Upper lobe of right lung (tissue), 1 donor: ENCODE results near the gene OASL. TPM values are rescaled to one million over a fixed set of nuclear protein-coding genes. Genes with fewer than 3 reads are reported as not detected.

Source experiments
- ATAC-seq: fragments of 200-7000 bp; cut with Tn5 transposase; one replicate; pipeline ENCODE4 v1.9.1; 2020; ENCODE audit warnings: mild to moderate bottlenecking, moderate library complexity
- DNase-seq: peaks from one replicate; pipeline ENCODE4 v3.0.0-alpha.2; 2020
- H3K27ac ChIP-seq: fragments of 200-600 bp; one replicate; pipeline ENCODE4 v1.8.0; 2022
- H3K27me3 ChIP-seq: fragments of 200-600 bp; one replicate; pipeline ENCODE4 v1.8.0; 2022; ENCODE audit warnings: mild to moderate bottlenecking
- H3K36me3 ChIP-seq: fragments of 200-600 bp; one replicate; pipeline ENCODE4 v1.8.0; 2022
- H3K4me1 ChIP-seq: fragments of 200-600 bp; one replicate; pipeline ENCODE4 v1.8.0; 2022
- H3K4me3 ChIP-seq: fragments of 200-600 bp; one replicate; pipeline ENCODE4 v1.8.0; 2022; ENCODE audit warnings: mild to moderate bottlenecking
- H3K9me3 ChIP-seq: fragments of 200-600 bp; one replicate; pipeline ENCODE4 v1.8.0; 2022
- intact Hi-C: fragments of 100-400 bp; cut with DNase I; formaldehyde crosslinking; loops from one replicate; pipeline ENCODE4 v1.11.0; 2022
- long read RNA-seq: library from polyadenylated mRNA; unstranded; transcript quantifications from one replicate; pipeline ENCODE4 v2.0.0, GENCODE V29; 2021
- total RNA-seq: library from RNA; stranded (reverse); fragmentation: NEBNext Ultra II Directional; extraction: Animal tissue kit (Norgen Biotek cat#: 25700); gene quantifications from one replicate; pipeline ENCODE4 v1.2.1, GENCODE V29; 2021
- TF ChIP-seq, protein P1 (sequence below): fragments of 200-600 bp; IDR thresholded peaks from one replicate; pipeline ENCODE4 v1.8.0; 2022; ENCODE audit warnings: antibody characterized with exemption
- donor health status: DM: no; HTN: yes; CAD: no; lungs with severe emphysema.

OASL gene, protein sequence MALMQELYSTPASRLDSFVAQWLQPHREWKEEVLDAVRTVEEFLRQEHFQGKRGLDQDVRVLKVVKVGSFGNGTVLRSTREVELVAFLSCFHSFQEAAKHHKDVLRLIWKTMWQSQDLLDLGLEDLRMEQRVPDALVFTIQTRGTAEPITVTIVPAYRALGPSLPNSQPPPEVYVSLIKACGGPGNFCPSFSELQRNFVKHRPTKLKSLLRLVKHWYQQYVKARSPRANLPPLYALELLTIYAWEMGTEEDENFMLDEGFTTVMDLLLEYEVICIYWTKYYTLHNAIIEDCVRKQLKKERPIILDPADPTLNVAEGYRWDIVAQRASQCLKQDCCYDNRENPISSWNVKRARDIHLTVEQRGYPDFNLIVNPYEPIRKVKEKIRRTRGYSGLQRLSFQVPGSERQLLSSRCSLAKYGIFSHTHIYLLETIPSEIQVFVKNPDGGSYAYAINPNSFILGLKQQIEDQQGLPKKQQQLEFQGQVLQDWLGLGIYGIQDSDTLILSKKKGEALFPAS
- total RNA-seq: 12.7 TPM
- long read RNA-seq, transcript OASL-201 (6 exons, 3,266 nt): major isoform, 36 of 46 reads
- long read RNA-seq, transcript OASL-202 (5 exons, 1,492 nt): minor isoform, 7 of 46 reads
- long read RNA-seq, partial matches to known transcripts: 1 of 46 reads
- long read RNA-seq, other reads (novel, unspliced or antisense): 2 of 46 reads

- Histone ChIP-seq H3K27ac (peak within 1 kb of the TSS; percentile 71), H3K4me1 (peaks cover 7% of the 10 kb centered on the region), H3K4me3 (peak within 1 kb of the TSS; percentile 60), H3K27me3 (no peaks in the 10 kb centered on the region), H3K9me3 (no peaks in the 10 kb centered on the region), H3K36me3 (no peaks in the 10 kb centered on the region)
- peak; percentile 88 for ATAC-seq
- peak; percentile 76 for DNase-seq
- intact Hi-C loops: no loop called here
- TF ChIP-seq, protein P1, sequence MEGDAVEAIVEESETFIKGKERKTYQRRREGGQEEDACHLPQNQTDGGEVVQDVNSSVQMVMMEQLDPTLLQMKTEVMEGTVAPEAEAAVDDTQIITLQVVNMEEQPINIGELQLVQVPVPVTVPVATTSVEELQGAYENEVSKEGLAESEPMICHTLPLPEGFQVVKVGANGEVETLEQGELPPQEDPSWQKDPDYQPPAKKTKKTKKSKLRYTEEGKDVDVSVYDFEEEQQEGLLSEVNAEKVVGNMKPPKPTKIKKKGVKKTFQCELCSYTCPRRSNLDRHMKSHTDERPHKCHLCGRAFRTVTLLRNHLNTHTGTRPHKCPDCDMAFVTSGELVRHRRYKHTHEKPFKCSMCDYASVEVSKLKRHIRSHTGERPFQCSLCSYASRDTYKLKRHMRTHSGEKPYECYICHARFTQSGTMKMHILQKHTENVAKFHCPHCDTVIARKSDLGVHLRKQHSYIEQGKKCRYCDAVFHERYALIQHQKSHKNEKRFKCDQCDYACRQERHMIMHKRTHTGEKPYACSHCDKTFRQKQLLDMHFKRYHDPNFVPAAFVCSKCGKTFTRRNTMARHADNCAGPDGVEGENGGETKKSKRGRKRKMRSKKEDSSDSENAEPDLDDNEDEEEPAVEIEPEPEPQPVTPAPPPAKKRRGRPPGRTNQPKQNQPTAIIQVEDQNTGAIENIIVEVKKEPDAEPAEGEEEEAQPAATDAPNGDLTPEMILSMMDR: no peak
Observed at GRCh38 chr12:121038861-121039668, at the start of gene OASL. TSS of gene OASL (minus strand) at chr12:121039246. CDS start at chr12:121038971, 275 bp downstream.

DNA sequence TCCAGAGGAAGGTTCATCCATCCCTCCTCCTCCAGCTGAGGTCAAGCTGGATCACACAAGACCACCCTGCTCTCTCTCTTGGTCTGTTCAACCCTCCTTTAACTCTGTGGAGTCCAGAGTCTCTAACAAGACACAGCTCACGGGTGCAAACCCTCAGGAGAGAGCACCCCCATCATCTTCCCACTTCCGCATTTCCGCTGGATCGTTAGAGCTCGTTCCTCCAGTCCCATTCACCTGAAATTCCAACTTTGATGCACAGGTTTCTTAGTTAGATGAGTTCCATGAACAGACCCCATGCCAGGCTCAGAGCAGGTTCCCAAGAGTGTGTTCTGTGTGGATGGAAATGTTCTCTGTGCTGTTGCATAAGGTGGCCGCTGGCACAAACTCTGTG is 49.1 kb upstream of the OASL start:
- H3K9me3 ChIP-seq: no peaks in the 10 kb centered on the region
- no peak overlapping the region for H3K4me3 ChIP-seq
- H3K4me1 ChIP-seq: no peaks in the 10 kb centered on the region
- ATAC-seq: no peak
- intact Hi-C loops: no loop called here
- DNase-seq: no peak
- H3K36me3 ChIP-seq: no peaks in the 10 kb centered on the region
- H3K27me3 ChIP-seq: no peaks in the 10 kb centered on the region
- TF ChIP-seq, protein P1: no peak
- no peak overlapping the region for H3K27ac ChIP-seq

- Histone ChIP-seq H3K27ac (no peak overlapping the region), H3K27me3 (no peaks in the 10 kb centered on the region), H3K4me1 (no peaks in the 10 kb centered on the region), H3K4me3 (no peak overlapping the region), H3K36me3 (no peaks in the 10 kb centered on the region), H3K9me3 (no peaks in the 10 kb centered on the region)
- ATAC-seq: peak; percentile 37
- intact Hi-C loops: no loop called here
- DNase-seq: no peak
- TF ChIP-seq, protein P1: no peak
Observed at GRCh38 chr12:121087467-121088194, 48.6 kb upstream of the OASL start.

GRCh38 chr12:121086781-121087295 is 47.8 kb upstream of the OASL start:
- TF ChIP-seq, protein P1: no peak
- no peaks in the 10 kb centered on the region for H3K4me1 ChIP-seq
- H3K36me3 ChIP-seq: no peaks in the 10 kb centered on the region
- H3K4me3 ChIP-seq: no peak overlapping the region
- intact Hi-C loops: no loop called here
- no peak for DNase-seq
- no peaks in the 10 kb centered on the region for H3K27me3 ChIP-seq
- H3K9me3 ChIP-seq: no peaks in the 10 kb centered on the region
- H3K27ac ChIP-seq: no peak overlapping the region
- no peak for ATAC-seq
